GDM1 (cell line): ENCODE data around the gene RAB3C.
A peak's percentile ranks its signal among the peaks of the same experiment; 100 is the strongest.
"Not testable (repeated sequence)": the region's sequence is repeated elsewhere in the genome, so short reads cannot be mapped to it uniquely, and the experiment has no call there.

Source experiments
- DNase-seq: peaks from one replicate; lab custom pipeline; 2025; lab: John Stamatoyannopoulos, UW

Gene RAB3C

DNA sequence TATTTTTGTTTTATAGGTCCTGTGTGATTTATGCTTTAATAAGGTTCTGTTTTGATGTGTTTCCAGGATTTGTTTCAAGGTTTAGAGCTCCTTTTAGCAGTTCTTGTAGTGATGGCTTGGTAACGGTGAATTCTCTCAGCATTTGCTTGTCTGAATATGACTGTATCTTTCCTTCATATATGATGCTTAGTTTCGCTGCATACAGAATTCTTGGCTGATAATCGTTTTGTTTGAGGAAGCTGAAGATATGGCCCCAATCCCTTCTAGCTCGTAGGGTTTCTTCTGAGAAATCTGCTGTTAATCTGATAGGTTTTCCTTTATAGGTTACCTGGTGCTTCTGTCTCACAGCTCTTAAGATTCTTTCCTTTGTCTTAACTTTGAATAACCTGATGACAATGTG, 20.0 kb downstream of the RAB3C start:
- not testable (repeated sequence) for DNase-seq

DNA sequence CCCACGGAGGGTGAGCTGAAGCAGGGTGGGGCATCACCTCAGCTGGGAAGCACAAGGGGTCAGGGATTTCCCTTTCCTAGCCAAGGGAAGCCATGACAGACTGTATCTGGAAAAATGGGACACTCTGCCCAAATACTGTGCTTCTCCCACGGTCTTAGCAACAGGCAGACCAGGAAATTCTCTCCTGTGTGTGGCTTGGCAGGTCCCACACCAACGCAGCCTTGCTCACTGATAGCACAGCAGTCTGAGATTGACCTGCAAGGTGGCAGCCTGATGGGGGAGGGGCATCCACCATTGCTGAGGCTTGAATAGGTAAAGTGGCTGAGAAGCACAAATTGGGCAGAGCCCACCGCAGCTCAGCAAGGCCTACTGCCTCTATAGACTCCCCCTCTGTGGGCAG, 23.2 kb downstream of the RAB3C start:
- no peak for DNase-seq

DNA sequence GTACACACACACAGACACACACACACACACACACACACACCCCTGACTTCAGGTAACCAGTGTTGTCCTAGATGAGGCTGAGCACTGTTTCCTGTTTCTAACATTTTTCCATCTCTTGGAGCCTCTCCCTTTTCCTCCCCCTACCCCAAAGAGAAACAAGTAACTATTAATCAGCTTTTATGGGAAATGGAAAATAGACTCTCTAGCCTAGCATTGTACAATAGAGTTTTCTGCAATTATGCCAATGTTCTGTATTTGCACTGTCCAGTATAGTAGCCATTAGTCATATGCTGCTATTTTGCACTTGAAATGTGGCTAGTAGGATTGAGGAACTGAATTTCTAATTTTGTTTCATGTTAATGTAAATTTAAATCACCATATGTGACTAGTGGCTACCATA, 33.1 kb downstream of the RAB3C start:
- no peak for DNase-seq

DNA sequence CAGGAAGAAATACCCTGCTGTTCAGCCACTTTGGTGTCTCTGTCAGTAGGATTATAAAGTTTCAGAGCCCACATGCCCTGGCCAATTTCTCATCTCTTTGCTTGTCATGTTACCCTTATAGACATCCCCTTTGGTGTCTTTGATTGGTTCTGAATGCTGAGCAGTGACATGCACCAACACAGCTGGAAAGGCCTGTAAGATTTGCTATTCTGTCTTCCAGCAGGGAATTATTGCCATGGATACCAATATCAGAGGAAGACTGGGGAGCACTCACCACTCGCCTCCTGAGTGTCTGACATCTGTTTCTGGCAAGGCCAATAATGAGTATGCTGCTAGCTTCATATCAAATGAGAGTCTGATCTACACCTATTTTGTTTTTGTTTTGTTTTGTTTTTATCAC, 34.4 kb downstream of the RAB3C start:
- no peak for DNase-seq

DNA sequence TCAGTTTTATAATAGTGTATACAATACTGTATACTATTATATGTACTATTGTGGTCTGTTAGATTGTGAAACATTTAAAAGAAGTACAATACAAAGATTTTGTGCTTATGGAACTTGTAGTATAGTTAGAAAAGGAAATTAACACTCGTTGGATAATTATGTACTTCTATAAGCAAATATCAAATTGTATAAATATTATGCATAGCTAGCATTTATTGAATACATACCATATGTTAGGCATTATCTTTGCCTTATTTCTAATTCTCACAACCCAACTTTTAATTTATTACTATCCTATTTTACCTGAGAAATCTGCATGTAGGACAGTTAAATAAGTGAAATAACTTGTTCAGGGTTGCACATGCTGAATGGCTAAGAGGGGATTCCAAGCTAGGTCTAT, 37.5 kb downstream of the RAB3C start:
- DNase-seq = no peak

DNA sequence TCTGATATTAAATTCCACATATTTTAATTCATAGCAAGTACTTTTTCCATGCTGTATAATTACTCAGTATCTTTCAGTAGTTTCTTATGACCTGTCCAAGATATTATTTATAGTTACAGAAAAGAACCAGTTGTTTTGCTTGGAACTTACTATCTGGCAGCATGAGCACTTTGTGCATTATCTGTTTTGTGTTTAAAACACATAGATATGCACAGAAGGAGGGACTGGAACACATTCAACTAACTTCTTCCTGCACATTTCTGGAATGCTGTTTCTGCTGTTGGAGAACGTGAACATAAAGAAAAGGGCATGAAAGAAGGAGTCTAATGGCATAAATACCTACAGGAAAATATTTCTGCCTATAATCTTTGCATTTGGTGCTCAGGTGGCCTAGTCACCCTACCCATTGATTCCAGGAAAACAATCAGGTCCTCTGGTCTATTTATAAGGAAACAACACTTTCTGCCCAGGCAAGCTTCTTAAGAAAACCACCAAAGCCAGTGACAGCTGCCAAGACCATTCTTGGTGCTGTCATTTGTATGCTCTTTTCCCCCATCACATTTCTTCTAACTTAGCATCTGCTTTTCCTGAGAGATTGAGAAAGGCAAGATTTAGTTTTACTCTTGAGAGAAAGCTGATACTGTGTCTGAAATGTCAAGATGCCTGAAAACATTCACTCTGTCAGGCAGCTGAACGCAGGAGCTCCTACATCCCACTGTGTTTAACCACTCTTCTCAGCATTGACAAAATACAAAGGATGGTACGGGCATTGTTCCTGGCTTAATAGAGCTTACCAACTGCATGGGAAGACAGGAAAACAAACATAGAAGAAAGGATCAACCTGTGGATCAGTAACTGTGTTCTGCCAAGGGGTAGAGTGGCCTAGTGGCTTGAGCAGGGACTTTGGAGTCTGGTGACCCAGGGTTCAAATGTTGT, 40.3 kb downstream of the RAB3C start:
- no peak for DNase-seq

DNA sequence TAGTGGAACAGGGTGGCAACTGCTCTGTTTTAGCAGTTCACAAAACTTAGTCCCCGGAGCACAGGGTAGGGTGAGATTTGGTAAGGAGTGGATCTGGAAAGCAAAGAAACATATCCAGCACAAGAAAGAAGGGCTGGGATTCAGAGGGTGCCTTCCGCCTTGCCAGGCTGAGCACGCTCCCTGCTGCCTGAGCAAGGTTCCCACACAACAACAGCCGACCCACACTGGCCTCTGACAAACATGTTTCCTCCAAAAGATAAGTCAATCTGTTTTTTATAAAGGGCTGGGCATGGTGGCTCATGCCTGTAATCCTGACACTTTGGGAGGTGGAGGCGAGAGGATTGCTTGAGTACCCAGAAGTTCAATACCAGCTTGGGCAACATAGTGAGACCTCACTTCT, 45.8 kb downstream of the RAB3C start:
- DNase-seq = no peak

DNA sequence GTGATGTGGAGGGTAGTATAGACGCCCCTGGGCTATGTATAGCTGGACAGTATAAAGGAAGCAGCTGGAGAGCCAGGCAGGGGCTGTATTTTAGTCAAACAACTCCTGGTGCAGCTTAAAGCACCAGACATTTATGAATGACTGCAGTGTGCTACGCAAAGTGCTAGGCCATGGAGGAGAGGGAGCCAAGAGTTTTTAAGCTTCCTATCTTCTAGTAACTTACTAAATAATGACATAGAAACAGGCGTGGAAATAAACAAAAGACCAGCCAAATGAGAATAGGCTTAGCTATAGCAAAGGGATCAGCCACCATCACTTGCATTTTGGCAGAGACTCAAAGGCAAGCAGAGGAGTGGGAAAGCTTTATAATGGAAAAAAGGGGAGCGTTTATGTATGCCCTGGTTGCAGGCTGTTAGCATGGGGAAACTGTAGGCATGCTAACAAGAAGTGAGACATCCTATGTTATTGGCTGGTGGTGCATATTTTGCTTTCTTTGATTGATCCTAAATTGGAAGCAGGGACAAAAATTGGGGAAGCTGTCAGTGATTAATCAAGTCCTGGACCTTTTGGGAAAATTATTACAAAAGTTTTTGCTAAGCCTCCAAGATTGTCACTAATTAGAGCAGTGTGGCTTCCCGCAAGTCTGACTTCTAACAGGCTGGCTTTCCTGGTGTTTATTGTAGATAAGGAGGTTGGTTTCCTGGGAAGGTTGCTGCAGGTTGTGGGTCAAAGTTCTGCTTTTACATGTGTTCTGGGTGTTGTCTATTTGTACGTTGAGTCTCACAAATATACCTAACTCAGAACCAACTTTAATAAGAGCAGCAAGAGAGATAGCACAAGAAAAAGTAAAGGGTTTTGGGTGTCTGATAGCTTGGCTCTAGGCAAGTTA, 46.6 kb downstream of the RAB3C start:
- peak; percentile 59 for DNase-seq

DNA sequence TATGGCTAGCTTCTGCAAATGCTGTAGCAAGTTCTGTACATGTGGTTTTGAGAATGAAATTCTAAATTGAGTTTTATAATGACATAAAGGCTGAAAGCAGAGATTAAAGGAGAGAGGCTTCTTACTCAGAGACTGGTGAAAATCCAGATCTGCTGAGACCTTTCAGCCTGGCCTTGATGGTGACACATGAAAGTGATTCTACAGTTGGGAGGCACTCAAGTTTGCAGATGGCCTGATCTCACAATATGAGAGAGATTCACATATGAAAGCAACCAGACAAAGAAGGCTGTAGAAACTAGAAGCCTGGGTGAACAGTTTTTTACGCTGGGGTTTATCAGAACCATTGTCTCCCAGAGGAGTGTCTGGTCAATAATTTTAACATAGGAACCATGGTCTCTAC, 49.0 kb downstream of the RAB3C start:
- DNase-seq = no peak

DNA sequence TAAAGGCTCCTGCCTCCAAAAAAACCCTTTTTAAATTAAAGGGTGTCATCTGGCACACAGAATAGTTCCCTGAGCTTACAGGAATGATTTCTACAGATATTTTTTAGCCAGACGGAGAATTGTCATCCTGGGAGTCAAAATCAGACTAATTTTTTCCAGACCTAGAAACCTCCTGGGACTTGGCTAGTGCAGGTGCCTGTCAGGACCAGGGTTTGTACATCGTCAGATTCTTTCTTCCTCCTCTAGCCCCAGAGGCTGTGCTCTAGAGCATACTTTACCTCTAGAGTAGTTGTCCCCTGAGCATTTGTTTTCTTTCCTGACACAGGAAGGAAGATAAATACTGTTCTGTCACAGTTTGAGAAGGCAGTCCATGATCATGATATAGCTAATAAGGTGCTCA, 52.5 kb downstream of the RAB3C start:
- DNase-seq = no peak

DNA sequence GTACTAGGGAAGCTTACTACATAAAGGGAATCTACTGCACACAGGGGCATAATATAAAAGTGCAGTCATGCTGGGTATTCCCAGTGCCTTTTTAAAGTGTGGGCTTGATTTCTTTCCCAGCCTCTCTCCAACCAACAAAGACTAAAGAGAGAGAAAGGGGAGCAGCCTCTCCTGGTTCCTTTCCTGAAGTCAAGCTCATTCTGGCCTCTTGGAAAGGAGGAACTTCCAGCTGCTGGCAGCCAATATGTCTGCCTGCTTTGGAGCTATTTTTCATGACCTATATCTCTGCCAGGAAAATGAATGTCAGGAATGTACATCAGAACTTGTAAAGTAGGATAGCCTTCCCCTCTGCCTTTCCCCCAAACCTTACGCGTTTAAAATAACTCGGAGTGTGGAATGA, 57.1 kb downstream of the RAB3C start:
- DNase-seq = no peak

DNA sequence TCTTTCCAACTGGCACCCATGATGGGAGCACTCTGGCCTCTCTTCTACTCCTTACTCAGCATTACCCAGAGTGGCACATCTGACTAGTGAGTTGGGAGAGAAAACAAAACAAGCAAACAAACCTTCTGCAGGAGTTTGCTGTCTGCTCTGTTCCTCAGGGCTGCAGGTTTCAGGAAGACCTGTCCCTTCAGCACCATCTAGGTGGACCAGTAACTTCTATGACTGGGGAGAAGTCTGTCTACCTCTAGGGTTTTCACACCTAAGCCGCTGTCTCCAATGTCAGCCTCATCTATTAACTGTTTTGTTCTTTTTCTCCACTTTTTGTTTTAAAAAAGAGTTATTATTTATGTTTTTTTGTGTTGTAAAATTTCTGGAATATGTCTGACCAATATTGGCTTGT, 58.7 kb downstream of the RAB3C start:
- no peak for DNase-seq

DNA sequence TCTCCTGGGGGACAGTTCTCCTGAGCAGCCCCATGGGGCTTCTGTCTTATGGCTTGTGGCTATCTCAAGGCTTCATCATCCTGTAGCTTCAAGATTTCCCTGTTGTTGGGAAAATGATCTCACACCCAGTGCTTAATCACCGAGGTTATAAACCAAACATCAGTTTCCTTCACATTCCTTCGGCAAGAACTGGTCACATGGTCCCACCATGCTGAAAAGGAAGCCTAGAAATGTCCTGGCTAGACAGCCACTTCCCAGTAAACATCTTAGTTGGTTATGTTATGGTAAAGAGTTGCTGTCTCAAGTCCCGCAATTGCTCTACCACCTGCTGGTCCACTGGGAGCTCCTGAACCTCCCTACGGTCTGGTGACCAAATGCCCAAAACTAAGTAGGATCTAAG, 66.0 kb downstream of the RAB3C start:
- DNase-seq = no peak

DNA sequence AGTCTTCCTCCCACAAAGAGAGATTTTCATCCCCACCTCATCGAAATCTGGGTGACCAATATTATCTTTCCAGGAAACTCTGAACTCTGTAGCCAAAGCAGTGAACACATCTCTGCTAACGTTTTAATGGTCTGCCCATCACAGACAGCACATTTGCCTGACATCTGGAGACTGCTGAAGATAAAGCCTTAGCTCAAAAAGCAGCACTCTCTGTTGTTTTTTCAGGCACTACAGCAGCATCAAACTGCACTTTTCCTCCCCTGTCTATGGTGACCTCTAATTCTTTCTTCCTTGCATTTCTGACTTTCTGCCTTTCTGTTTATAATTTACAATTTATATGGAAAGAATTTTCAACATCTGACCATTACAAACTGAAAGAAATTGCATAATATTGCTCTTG, 66.8 kb downstream of the RAB3C start:
- no peak for DNase-seq

DNA sequence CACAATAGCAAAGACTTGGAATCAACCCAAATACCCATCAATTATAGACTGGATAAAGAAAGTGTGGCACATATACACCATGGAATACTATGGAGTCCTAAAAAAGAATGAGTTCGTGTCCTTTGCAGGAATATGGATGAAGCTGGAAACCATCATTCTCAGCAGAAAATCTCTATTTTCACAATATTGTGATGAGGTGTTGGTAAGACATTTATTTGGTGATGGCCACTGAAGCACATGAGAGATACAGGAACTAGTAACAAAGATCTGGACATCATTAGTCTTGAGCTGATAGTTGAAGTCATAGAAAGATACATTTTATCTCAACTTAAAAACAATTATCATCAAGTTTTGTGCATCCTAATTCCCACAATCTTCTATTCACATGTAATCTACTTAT, 70.6 kb downstream of the RAB3C start:
- no peak for DNase-seq

DNA sequence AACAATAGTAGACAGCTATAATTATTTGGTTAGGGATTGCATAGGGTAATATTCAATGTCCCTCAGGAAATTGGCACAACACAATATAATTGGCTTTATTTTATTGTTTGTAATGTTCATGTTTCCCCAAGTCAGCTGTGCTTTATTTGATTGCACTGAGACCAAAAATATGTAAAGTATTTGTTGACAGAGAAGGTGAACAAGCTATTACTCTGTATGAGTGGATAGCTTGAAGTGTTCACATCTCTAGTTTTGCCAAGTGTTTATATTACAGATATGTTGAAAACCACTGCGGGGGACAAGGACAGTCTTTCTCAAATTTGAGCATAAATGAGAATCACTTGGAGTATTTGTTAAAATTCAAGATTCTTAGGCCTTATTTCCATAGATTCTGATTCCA, 83.3 kb downstream of the RAB3C start:
- no peak for DNase-seq

DNA sequence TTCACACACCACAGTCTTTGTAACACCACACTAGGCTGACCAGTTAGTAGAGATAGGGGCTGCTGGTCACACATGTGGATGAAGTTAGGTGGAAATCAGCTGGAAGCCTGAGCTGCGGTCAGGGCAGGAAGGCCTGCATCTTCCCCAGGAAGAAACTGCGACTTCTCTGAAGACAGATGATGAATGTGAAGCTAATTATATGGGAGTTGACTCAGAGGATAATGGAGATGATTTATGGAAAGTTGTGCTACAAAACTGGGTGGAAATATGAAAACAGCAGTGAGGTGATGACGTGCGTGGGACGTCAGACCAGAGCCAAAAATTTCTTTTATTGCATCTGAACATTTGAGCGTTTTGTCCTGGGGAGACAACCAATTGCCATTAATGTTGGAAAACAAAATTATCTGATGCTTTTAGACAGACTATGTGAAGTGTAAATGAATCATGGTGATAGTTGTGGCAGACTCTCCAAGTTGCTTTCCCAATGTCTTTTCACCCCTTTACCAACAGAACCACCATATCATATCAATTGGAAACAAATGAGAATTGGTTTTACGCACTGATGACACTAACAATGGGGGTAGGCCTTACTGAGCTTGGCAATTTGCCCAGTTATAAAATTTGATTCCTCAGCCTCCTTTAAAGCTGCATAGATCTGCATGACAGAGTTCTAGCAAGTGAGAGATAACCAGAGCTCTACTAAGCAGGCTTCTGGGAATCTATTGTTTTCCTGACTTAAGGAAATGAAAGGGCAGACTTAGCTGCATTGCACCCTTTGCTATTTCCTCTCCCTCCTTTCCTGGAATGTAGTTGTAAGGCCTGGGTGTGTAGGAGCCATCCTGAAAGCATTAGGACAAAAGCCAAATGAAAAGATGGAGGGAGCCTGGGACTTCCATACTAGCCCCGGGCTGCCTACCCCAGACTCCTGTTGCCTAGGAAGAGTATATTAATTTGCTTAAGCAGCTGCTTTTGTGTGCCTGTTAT, 84.0 kb downstream of the RAB3C start:
- DNase-seq = peak; percentile 40

DNA sequence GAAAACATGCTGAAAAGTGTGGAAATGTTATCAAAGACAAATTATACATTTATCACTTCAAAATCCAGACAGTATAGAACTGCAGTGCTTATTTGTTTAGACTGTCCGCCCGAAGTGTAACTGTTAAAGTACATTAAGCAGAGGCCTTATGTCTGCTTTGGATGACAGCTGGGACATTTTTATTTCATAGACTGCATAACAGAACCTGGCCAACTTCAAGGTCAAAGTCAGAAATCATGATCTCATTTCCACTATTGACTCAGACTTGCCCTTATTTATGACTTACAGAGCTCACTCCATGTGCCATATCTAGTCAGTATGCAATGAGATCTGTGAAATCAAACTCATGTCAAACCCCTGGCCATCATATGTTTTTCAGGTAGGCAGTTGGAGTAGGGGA, 87.7 kb downstream of the RAB3C start:
- DNase-seq = no peak

DNA sequence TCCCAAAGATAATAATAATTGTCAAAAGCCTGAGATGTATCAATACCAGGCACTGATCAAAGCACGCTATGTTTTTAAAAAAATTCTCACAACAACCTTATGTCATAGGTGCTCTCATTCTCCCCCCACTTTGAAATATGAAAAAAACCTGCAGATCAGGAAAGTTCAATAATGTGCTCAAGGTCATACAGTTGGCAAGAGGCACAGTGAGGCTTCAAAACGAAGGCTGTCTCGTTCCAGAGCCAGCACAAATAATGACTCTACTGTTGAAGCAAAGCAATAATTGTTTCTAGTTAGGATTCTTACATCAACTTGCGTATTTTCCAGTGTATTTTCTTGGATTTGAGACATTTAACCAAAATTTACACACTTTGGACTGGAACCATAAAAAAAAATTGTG, 88.3 kb downstream of the RAB3C start:
- no peak for DNase-seq

DNA sequence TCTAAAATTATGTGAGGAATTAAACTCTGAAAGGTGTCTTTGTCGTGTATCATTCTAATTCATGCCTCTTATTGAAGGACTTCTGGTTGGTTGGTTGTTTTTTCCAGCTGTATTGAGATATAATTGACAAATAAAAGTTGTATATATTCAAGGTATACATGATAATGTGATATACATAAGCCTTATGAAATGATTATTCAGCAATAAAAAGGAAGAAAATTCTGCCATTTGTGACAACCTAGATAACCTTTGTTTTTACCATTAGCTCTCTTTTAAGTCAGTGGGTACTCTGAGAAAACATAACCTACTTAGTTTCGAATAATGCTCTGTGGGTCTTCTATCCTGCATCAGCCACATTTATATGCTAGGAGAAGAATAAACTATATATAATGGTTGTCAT, 89.6 kb downstream of the RAB3C start:
- DNase-seq = no peak

DNA sequence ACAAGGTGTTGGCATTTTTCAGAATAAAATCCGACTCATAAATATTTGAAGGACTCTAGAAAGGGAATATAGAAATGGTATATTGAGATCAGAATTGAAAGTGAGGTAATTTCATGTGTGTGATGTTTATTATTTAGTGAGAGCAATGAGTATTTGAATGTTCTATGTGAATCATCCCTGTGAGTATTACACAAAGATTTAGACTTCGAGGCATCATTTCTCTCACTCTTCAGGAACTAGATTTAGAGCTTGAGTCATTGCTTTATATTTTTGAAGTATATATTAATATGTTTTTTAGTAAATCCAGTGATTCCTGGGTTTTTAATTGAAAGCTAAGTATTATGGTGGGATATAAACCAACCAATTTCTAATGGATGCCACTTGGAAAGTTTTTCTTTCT, 91.2 kb downstream of the RAB3C start:
- no peak for DNase-seq

DNA sequence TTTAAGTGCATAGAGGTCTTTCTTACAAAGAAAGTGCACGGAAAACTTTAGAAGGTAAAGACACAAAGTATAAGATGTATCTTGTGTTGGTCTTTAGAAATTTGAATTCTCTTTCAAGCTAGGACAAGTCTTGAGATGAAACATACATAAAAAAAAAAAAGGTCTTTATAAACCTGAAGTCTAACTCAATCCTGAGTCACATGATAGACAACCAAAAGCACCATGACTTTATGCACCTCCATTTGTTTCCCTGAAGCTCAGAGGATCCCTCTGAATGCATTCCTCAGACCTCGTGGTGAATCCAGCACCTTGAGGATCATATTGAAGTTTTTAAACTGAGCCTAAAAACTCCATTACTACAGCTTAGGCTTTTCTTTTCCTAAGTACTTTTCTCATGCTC, 91.8 kb downstream of the RAB3C start:
- DNase-seq = no peak
